ENCODE measurements around the gene DYRK1A.

DNA sequence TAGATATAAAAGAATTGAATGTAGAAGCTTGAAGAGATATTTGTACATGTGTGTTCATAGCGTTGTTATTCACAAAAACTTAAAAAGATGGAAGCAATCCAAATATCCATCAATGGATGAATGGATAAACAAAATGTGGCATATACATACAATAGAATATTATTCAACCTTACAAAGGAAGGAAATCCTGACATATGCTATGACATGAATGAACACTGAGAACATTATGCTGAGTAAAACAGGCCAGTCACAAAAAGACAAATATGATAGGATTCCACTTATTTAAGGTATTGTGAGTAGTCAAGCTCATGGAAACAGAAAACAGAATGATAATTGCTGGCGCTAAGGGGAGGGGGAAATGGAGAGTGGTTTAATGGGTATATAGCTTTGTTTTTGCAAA, 47.0 kb upstream of the DYRK1A start:
- TF ChIP-seq, protein P1, sequence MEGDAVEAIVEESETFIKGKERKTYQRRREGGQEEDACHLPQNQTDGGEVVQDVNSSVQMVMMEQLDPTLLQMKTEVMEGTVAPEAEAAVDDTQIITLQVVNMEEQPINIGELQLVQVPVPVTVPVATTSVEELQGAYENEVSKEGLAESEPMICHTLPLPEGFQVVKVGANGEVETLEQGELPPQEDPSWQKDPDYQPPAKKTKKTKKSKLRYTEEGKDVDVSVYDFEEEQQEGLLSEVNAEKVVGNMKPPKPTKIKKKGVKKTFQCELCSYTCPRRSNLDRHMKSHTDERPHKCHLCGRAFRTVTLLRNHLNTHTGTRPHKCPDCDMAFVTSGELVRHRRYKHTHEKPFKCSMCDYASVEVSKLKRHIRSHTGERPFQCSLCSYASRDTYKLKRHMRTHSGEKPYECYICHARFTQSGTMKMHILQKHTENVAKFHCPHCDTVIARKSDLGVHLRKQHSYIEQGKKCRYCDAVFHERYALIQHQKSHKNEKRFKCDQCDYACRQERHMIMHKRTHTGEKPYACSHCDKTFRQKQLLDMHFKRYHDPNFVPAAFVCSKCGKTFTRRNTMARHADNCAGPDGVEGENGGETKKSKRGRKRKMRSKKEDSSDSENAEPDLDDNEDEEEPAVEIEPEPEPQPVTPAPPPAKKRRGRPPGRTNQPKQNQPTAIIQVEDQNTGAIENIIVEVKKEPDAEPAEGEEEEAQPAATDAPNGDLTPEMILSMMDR (IDR thresholded peaks at IDR 0.05): no peak
- TF ChIP-seq POLR2A (IDR thresholded peaks at IDR 0.05; ENCODE audit: low read depth): no peak

Measured in esophagus muscularis mucosa (tissue), 3 donors.